Measurements from ENCODE around the gene RND1.

DNA sequence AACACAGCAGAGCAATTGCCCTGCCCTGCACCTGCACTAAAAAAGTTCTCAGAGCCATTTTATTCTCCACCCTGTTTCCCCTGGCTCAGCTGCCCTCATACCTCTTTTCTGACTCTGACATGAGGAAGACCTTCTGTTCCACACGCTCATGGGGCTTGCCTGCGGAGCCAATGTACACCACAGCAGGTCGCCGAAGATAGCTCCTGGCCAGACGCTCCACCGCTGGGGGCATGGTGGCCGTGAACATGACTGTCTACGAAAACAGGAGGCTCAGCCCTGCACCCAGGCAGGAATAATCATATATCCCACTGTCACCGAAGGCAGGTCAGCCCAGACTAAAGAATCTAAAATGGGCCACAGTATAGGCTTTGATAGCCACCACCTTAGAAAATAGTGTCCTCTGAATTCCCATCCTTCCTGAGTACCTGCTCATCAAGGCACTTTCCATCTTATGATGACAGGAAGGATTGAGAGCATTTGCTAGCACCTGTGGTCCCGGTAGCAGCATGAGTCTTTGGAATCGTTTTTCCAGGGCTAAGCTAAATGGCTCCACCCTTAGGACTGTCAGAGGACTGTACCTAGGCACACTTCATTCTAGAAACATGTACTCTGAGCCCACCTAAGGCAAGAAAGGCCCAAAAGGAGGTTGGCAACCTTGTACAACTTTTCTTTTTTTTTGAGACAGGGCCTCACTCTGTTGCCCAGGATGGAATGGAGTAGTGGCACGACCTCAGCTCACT, 33.2 kb downstream of the RND1 start:
- TF ChIP-seq CTCF (IDR thresholded peaks at IDR 0.05) (no peak), POLR2A (IDR thresholded peaks at IDR 0.05) (no peak)
